Measurements from ENCODE around the gene RBM33.
A peak's percentile ranks its signal among the peaks of the same experiment; 100 is the strongest.

The RBM33 gene

DNA sequence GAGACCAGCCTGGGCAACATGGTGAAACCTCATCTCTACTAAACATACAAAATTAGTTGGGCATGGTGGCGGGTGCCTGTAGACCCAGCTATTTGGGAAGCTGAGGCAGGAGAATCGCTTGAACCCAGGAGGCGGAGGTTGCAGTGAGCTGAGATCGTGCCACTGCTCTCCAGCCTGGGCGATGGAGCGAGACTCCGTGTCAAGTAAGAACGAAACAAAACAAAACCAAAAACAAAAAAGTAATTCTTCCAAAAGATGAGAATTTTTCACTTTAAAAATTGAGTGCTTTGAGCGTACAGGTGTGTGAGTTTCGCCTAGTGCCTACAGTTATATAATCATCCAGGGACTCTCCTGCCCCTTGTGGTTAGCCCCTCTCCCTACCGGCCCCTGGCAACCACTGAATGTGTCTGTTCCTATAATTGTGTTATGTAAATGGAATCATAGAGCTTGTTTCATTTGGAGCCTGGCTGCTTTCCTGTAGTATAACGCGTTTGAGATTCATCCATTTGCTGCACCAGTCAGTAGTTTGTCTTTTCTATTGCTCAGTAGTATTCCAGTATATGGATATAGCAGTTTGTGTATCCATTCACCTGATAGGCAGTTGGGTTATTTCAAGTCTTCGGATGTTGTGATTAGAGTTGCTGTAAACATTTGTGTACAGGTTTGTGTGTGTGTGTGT, 80.0 kb downstream of the RBM33 start:
- DNase-seq (ENCODE audit: low read depth), result no peak

DNA sequence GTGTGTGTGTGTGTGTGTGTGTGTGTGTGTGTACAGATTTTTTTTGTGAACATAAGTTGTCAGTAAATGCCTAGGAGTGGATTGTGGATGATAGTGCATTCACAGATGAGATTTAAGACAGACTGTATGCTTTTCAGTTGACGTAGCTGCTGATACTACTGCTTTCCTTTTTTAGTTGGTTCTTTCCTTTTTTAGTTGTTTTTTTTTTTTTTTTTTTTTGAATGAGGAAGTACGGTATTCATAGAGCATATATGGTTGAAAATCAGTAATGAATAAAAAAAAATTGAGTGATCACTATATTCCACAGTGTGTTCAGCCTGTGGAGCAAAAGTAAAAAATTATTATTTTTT, 80.5 kb downstream of the RBM33 start:
- no peak for DNase-seq (ENCODE audit: low read depth)

DNA sequence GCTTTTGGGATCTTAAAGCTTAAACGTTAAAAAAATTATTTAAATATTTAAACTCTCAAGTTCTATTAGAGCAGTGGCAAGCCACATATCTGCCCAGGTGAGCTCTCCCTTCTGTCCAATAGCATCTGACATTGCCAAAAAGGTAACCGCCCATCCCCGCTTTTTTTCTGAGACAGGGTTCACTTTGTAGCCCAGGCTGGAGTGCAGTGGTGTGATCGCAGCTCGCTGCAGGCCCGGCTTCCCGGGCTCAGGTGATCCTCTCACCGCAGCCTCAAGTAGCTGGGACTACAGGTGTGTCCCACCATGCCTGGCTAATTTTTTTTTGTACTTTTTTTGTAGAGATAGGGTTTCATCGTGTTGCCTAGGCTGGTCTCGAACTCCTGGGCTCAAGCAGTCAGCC, 83.2 kb downstream of the RBM33 start:
- DNase-seq (ENCODE audit: low read depth), result no peak

DNA sequence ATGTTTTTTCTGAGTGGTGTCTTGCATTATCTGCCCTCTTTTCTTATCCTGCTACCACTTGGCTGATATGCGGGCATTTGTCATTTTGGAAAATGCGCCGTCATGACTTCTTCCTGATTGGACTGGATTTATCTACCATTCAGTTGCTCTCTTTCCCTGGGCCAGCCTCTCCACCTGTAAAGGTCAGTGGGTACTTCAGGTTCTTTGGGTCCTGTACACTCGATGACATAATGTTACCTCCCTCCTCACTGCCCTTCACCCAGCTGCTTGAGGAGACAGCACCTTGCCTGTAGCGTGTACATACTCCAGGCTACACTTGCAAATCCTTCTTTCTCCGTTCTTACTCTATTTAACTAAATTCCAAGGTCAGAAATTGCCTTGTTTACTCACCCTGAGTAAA, 83.7 kb downstream of the RBM33 start:
- no peak for DNase-seq (ENCODE audit: low read depth)

DNA sequence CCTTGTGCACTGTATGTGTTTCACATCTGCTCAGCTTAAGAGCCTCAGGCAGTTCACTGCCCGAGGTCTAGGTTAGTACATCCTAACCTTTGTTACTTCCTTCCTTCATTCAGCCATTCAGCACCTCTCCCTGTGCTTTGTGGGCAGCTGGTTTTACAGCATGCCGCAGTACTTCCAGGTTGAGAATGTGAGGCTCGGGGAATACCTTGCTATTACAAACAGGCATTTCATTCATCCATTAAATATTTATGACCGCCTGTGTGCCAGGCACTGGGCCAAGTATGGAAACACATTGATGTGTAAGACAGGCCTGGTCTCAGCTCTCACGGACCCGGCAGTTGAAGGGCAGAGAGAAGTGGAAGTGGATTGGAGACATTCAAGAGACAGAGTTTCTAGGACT, 85.4 kb downstream of the RBM33 start:
- no peak for DNase-seq (ENCODE audit: low read depth)

DNA sequence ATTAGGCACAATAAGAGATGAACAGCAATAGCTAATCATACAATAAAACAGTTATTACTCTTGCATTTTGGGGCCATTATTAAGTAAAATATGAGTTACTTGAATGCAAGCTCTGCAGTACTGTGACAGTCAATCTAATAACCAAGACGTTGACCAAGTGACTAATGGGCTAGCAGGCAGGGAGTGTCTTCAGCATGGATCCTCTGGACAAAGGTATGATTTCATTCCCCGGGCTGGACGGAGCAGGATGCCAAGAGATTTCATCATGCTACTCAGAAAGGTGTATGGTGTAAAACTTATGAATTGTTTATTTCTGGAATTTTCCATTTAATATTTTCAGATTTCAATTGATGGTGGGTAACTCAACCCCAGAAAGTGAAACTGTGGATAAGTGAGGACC, 86.9 kb downstream of the RBM33 start:
- DNase-seq (ENCODE audit: low read depth), result no peak

DNA sequence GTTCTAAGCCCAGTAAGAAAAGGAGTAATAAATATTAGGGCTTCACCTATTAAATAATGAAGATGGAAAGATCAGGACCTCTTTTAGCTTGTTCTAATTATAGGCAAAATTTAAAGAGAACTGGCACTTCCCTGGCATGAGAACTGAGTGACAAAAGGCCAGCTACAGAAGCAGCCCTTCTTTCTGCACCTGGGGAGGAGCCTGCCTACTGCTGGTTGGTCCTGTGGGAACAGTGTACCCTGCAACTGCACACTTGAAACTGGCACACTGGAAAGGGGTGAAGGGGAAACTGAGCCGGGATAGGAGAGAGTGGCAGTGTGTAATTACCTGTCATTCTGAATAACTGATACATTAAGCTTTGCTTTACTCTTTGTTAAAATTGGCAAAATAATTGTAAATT, 87.4 kb downstream of the RBM33 start:
- no peak for DNase-seq (ENCODE audit: low read depth)

DNA sequence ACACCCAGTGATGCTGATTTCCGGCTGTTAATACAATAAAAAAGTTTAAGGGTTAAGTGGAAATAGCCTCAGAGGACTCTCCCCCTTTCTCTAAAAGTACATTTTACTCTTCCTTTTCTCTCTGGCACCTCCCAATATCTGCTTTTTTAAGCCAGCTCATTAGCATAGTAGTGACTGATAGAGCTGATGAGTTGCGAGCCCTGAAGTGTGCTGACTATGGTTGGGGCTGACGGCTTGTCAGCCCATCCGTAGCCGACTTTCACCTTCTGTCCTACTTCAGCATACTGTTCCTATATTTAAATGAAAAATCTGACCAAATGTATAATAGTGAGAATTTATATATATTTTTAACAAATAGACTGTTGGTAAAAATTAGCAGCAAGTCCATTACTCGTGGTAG, 87.8 kb downstream of the RBM33 start:
- DNase-seq (ENCODE audit: low read depth), result no peak

DNA sequence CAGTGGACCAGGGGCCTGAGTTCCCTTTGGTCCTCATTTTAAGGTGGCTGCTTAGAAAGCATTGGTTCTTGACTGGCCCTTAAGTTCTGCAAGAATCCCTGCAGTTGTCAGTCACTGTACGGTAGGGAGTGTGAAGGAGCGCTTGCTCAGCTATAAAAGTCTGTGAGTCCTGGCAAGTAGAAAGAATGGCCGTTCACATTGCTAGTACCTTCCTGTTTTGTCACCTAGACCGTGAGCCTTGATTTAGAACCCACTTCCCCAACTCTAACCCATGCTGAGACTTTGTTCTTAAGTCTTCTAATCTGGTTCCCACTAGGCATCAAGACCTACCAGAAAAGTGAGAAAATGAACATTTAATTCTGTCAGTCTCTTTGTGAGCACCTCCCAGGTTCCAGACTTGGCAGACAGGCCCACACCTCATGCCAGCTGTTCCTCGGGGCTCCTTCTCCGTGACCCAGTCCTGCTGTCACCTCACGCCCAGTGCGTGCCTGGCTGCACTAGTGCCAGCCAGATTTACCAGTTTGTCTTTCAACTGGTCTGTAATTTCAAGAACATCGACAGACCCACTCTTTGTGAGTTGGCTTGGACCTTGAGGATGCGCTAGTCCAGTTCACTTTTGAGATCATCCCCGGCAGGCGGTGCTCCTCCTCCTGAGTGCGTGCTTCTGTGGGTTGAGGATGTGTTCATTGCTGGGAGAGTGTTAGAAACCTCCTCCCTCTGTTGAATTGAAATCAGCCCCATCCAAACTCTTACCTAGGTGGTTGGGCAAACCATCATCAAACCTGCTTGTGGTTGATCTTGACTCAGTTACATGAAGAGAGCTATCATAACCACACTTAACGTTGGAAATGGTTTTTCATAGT, 89.4 kb downstream of the RBM33 start:
- DNase-seq (ENCODE audit: low read depth), result no peak

DNA sequence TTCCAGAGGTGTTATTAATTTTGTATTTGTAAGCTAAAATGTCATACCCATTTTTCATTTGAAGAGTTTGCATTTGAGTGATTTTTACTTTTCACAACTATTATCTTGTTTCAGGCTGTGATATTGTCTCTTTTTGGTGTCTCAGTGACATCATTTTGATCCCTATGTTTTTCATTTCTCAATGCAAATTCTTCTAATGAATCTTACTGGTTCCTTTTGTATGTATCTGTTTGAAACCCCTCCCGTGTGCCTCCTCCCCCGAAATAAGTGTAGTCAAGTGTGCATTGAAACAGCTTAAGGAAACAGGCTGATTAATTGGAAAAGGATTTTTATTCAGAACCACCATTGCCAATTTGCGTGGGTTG, 90.0 kb downstream of the RBM33 start:
- no peak for DNase-seq (ENCODE audit: low read depth)

DNA sequence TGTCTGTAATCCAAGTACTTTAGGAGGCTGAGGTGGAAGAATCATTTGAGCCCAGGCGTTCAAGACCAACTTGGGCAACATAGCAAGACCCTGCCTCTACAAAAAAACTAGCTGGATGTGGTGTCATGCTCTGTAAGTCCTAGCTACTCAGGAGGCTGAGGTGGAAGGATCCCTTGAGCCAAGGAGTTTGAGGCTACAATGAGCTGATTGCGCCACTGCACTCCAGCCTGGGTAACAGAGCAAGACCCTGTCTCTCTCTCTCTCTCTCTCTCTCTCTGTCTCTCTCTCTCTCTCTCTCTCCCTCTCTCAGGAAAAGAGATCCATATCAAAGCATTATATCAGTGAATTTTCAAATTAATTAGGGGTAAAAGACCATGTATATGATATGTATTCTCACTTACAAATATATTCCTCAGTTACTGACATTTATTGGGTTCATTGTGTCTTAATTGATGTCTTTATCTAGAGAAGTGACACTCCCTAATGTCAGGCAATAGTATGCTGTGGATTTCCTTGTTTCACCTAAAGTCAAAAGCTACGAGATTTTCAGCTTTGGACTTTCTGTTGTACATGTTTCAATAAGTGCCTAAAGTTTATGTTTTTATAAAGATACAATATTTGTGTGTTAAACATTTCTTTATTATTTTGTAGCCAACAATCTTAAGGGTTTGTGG, 91.1 kb downstream of the RBM33 start:
- DNase-seq (ENCODE audit: low read depth), result no peak

DNA sequence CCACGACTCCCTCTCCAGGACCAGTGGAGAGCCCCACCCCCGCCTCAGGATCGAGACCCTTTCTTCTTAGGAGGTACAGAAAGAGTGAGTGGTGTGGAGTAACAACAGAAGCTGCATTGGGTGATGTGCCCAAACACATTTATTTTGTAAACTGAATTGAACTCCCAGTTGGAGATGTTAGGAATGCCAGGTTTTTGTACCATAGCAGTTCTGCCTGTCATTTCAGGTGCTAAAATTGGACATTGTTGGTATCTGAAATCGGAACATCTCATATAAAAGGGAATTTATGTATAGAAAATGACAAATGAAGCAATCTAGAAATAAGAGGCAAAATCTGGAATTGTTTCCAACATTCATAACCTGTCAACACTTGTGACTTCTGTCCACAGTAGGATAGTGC, 93.1 kb downstream of the RBM33 start:
- DNase-seq (ENCODE audit: low read depth), result no peak

DNA sequence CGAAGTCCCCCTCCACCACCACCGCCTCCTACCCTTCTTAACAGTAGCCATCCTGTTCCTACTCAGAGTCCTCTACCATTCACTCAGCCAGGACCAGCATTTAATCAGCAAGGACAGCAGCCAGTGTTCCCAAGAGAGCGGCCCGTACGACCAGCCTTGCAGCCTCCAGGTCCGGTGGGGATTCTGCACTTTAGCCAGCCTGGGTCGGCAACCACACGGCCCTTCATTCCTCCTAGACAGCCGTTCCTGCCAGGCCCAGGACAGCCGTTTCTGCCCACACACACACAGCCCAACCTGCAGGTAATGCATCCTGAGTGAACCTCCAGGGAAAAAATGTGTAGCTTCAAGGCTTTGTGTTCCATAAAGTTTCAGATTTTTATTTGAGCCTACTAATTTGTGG, 93.6 kb downstream of the RBM33 start:
- no peak for DNase-seq (ENCODE audit: low read depth)

DNA sequence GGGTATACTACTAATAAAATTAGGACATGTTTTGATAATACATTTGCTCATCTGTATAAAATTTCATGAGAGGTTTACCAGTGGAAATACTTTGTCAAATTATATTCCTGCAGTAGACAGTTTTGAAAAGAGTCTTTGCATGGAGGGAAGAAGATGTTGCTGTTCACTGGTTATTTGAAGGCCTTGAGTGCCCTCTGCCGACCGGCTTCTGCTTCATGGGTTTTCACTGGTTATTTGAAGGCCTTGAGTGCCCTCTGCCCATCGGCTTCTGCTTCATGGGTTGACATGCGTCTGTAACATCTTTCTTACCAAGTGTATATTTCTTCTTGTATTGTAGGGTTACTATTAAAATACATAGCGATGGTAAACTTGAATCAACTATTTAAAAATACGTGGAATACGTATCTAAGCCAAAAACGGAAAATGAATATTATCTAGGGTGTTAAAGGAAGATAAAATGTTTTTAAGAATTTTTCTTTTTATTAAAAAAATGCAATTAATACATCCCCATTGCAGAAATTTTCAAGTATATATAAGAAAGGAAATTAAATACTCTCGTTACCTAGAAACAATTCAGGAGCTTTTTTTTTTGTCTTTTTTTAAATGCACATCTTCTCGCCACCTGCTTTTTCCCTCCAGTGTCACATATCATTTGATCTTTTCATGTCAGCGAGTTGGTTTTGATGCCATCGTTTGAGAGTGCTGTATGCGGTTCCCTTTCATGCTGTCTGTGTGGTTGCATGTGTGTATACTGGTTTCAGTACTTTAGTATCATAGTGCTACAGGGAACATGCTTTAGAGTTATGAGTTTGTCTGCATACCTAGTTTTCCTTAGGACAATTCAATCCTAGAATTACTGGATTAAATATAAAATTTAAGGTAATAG, 94.4 kb downstream of the RBM33 start:
- peak; percentile 42 for DNase-seq (ENCODE audit: low read depth)

DNA sequence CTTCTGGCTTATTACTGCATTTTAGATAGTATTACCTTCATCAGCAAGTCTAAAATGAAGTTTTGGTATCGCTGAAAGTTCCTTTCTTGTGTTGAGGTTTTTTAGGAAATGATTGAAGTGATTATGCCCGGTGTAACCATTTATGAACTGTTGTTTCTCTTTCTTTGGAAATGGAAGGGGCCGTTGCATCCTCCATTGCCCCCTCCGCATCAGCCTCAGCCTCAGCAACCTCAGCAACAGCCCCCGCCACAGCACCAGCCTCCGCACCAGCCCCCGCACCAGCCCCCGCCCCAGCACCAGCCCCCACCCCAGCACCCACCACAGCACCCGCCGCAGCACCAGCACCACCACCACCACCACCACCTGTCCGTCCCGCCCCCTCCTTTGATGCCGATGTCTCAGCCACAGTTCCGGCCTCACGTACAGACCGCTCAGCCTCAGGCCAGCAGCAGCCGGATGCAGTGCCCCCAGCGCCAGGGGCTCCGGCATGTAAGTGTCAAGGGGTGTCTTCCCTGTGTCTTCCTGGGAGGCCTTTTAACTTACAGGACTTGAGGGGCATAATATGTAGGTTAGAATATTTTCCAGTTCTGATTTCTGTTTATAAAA, 95.2 kb downstream of the RBM33 start:
- DNase-seq (ENCODE audit: low read depth), result no peak

DNA sequence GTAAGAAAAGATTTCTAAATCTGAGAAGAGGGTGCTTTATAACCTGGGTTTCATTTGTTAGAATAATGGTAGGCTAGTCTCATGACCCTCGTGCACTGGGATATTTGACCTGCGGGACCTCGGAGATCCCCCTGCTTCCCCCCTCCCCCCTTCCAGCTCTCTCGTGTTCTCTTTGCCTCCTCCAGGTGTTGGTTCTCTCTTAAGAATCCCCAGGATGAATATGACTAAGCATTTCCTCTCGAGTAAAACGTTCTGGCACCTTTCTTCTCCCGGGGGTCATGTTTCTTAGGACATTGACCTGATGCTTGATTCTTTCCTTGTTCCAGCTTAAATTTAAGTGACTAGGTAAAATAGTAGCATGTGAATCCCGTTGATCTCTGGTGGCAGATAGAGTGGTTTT, 96.6 kb downstream of the RBM33 start:
- no peak for DNase-seq (ENCODE audit: low read depth)

DNA sequence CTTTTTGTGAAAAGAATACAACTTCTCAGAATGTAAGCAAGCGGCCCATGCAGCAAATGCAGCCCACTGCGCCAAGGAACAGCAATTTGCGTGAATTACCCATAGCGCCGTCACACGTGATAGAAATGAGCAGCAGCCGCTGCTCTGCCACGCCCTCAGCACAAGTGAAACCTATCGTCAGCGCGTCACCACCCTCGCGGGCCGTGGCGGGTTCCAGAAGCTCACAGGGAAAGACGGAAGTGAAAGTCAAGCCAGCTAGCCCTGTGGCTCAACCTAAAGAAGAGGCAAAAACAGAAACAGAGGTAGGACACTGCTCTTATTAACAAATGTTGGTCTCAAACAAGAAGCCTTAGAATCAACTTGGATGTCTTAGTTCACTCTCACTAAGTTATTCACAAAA, 97.3 kb downstream of the RBM33 start:
- no peak for DNase-seq (ENCODE audit: low read depth)

DNA sequence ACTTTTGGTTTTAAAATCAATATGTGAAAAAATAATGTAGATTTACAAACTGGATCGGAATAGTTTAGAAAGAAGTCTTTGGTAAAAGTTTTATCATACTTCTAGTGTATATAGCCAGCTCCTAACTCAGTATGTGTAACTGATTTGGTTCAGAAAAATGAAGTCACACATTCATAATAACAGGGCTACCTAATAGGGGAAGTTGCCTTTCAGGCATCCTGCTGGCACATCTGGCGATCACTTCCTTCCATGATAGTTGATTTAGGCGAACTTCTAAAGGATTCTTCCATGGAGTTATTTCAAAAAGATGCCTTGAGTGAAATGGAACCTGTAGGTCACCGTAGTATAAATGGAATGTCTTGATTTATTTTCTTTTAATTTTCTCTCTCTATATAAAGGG, 98.7 kb downstream of the RBM33 start:
- DNase-seq (ENCODE audit: low read depth), result no peak

DNA sequence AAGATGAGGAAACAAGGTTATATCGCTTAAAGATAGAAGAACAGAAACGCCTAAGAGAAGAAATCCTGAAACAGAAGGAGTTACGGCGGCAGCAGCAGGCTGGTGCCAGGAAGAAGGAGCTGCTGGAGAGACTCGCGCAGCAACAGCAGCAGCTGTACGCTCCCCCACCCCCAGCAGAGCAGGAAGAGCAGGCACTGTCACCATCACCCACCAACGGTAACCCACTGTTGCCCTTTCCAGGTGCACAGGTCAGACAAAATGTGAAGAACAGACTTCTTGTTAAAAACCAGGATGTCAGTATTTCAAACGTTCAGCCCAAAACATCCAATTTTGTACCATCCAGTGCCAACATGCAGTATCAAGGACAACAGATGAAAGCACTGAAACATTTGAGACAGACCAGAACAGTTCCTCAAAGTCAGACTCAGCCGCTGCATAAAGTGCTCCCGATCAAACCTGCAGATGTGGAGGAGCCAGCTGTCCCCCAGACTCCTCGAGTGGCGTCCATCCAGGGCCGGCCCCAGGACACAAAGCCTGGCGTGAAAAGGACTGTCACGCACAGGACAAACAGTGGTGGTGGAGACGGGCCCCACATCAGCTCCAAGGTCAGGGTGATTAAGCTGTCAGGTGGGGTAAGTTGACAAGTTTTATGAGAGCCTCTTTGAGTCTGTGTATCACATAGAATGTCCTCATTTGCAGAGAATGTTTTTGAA, 100.7 kb downstream of the RBM33 start:
- no peak for DNase-seq (ENCODE audit: low read depth)

DNA sequence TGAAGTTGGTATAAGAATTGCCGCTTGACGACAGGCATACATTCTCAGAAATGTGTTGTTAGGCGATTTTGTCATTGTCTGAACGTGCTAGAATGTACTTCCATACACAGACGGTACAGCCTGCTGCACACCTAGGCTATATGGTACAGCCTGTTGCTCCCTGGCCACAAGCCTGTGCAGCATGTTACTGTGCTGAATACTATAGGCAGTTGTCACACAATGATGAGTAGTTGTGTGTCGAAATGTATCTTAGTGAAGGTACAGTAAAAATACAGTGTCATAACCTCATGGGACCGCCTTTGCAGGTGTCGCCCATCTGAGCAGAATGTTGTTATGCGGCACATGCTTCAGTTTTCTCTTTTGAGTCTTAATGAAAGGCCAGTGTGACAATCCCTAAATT, 101.3 kb downstream of the RBM33 start:
- DNase-seq (ENCODE audit: low read depth), result no peak

DNA sequence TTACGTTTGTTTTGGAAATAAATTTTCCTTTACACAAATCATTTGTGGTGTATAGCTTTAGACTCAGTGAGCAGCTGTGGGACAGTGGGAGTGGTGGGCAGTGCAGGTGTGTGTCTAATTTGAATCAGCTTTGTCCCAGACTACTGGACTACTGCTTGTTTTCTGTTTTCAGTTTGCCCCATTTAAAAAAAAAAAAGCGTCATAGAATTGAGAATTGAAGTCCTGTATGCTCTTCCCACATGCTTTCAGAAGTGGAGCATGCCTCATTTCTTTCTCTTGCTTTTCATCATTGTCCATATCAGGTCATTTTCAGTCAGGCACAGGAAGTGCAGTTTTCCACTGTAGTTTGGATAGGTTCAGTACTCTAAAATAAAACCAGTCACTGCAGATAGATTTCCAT, 101.7 kb downstream of the RBM33 start:
- no peak for DNase-seq (ENCODE audit: low read depth)
